GM21423 (cell line): ENCODE measurements around the gene SH3PXD2A.

Experiments used
- ATAC-seq: cut with Tn5 transposase; IDR thresholded peaks from one replicate; pipeline ENCODE4 v1.9.1; 2021; ENCODE audit warnings: mild to moderate bottlenecking, moderate library complexity; ENCODE audit not compliant: unreplicated experiment

Gene SH3PXD2A

GRCh38 chr10:103654925-103655324 lies 200.5 kb downstream of the SH3PXD2A start:
- no peak for ATAC-seq

- no peak for ATAC-seq
Measured at GRCh38 chr10:103653581-103654037, 201.8 kb downstream of the SH3PXD2A start.

- no peak for ATAC-seq
Measured at GRCh38 chr10:103652599-103653281, 202.6 kb downstream of the SH3PXD2A start.

GRCh38 chr10:103651783-103652476 lies 203.4 kb downstream of the SH3PXD2A start:
- no peak for ATAC-seq

GRCh38 chr10:103651333-103651732 lies 204.0 kb downstream of the SH3PXD2A start:
- no peak for ATAC-seq

- ATAC-seq: no peak
Measured at GRCh38 chr10:103649654-103650423, 205.5 kb downstream of the SH3PXD2A start.

GRCh38 chr10:103648636-103649532 lies 206.5 kb downstream of the SH3PXD2A start:
- no peak for ATAC-seq

- no peak for ATAC-seq
Measured at GRCh38 chr10:103648251-103648635, 207.1 kb downstream of the SH3PXD2A start.

- no peak for ATAC-seq
Measured at GRCh38 chr10:103646304-103646703, 209.1 kb downstream of the SH3PXD2A start.

- ATAC-seq: no peak
Measured at GRCh38 chr10:103645141-103646054, 210.0 kb downstream of the SH3PXD2A start.

- no peak for ATAC-seq
Measured at GRCh38 chr10:103643381-103643780, 212.0 kb downstream of the SH3PXD2A start.

GRCh38 chr10:103641326-103641725 lies 214.1 kb downstream of the SH3PXD2A start:
- ATAC-seq: no peak

GRCh38 chr10:103640436-103641181 lies 214.8 kb downstream of the SH3PXD2A start:
- no peak for ATAC-seq

GRCh38 chr10:103638948-103639347 lies 216.4 kb downstream of the SH3PXD2A start:
- no peak for ATAC-seq

GRCh38 chr10:103637927-103638557 lies 217.3 kb downstream of the SH3PXD2A start:
- no peak for ATAC-seq

GRCh38 chr10:103637011-103637410 lies 218.4 kb downstream of the SH3PXD2A start:
- no peak for ATAC-seq

- no peak for ATAC-seq
Measured at GRCh38 chr10:103636492-103636891, 218.9 kb downstream of the SH3PXD2A start.

- ATAC-seq: no peak
Measured at GRCh38 chr10:103635580-103635979, 219.8 kb downstream of the SH3PXD2A start.
